ENCODE data around the gene SLC37A2. TPM values are rescaled to one million over a fixed set of nuclear protein-coding genes. Genes with fewer than 3 reads are reported as not detected.

Gene SLC37A2
- total RNA-seq, 1 experiment from 2014 or later, result 5.1 TPM

DNA sequence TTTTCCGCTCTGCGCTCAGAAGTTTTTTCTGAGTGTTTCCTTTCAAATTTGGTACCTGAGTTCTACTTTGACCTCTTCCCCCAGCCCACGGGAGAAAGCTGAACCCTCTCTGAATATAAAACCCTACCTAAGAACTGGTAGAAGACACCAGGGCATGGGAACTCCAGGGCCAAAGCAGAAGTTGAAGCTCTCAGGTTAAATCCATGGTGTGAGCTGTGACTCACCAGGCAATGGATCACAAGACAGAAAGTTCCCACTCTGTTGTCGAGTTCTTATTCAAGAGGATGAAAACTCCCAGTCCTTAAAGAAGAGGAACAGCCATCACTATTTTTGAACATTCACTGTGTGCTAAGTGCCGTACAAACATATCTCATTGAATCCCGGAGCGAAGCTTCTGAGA is 39.4 kb downstream of the SLC37A2 start:
- DNase-seq (ENCODE audit: low read depth, low spot score) (no peak), ATAC-seq (no peak)
- BruUV-seq (replicated peaks), result no TSS peak
- ChIA-PET POLR2A (no interaction called here), CTCF (no interaction called here), RAD21 (ENCODE audit: low non-redundant PET in 1 of 2, low total read pairs in 2 of 2, uncharacterized antibody in 2 of 2, unreplicated experiment in 2 of 2) (no interaction called here)
- Histone ChIP-seq H3K4me2 (ENCODE audit: low read length) (no peak overlapping the region), H2AFZ (ENCODE audit: low read depth, low read length, poor library complexity, severe bottlenecking) (no peak overlapping the region), H3K79me2 (ENCODE audit: insufficient read depth, low read length) (peaks cover 15% of the 10 kb centered on the region; the same call in 1 of the 2 replicates), H3K4me3 (replicated peaks in 1 of 2; ENCODE audit: low read depth in 1 of 2, low read length in 2 of 2) (no peak overlapping the region), H3K9ac (ENCODE audit: low read length) (no peak overlapping the region), H3K27me3 (ENCODE audit: insufficient read depth, low read length) (no peaks in the 10 kb centered on the region), H3K4me1 (ENCODE audit: control insufficient read depth in 1 of 2, insufficient read depth in 2 of 2, low read length in 2 of 2) (no peaks in the 10 kb centered on the region), H3K36me3 (ENCODE audit: control insufficient read depth in 1 of 2, insufficient read depth in 2 of 2, low read length in 2 of 2) (peaks cover 0 to 8% of the 10 kb centered on the region in 2 experiments; a peak in 1 of 4 replicates), H3K9me3 (ENCODE audit: control insufficient read depth in 1 of 2, insufficient read depth in 1 of 2, low read depth in 1 of 2, low read length in 2 of 2) (no peaks in the 10 kb centered on the region), H3K9me2 (ENCODE audit: insufficient read depth) (no peaks in the 10 kb centered on the region), H4K20me1 (ENCODE audit: insufficient read depth) (no peaks in the 10 kb centered on the region), H3K27ac (ENCODE audit: low read depth, low read length) (no peak overlapping the region)
- intact Hi-C loops (cut with micrococcal nuclease), result no loop called here
- no peak for TF ChIP-seq EGR1 (IDR thresholded peaks at IDR 0.05; ENCODE audit: low read depth)
- TF ChIP-seq POLR2A (IDR thresholded peaks at IDR 0.05; ENCODE audit: borderline replicate concordance, extremely low read depth, insufficient read depth, insufficient read length), result no peak
- no peak for TF ChIP-seq ZNF274 (IDR thresholded peaks at IDR 0.05; ENCODE audit: low read depth, low read length)

DNA sequence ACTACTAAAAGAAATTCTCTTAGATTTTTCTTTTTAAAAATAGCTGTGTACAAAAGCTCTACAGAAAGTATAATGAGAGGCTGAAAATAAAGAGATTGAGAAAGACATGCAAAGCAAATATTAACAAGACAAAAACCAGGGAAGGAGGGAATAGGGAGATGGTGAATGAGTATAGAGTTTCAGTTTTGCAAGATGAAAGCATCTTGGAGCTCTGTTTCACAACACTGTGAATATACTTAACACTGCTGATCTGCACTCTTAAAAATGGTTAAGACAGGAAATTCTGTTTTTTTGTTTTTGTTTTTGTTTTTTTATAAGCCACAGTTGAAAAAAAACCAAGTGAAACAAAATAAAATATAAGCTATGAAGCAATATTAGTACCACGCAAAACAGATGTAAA is 42.8 kb downstream of the SLC37A2 start:
- Histone ChIP-seq H3K4me3 (replicated peaks in 1 of 2; ENCODE audit: low read depth in 1 of 2, low read length in 2 of 2) (no peak overlapping the region), H4K20me1 (ENCODE audit: insufficient read depth) (no peaks in the 10 kb centered on the region), H3K4me2 (ENCODE audit: low read length) (no peak overlapping the region), H3K27me3 (ENCODE audit: insufficient read depth, low read length) (no peaks in the 10 kb centered on the region), H3K9me2 (ENCODE audit: insufficient read depth) (no peaks in the 10 kb centered on the region), H3K9ac (ENCODE audit: low read length) (no peak overlapping the region), H3K79me2 (ENCODE audit: insufficient read depth, low read length) (peaks cover 29% of the 10 kb centered on the region; the same call in 1 of the 2 replicates), H3K9me3 (ENCODE audit: control insufficient read depth in 1 of 2, insufficient read depth in 1 of 2, low read depth in 1 of 2, low read length in 2 of 2) (no peaks in the 10 kb centered on the region), H3K36me3 (ENCODE audit: control insufficient read depth in 1 of 2, insufficient read depth in 2 of 2, low read length in 2 of 2) (no peaks in the 10 kb centered on the region), H2AFZ (ENCODE audit: low read depth, low read length, poor library complexity, severe bottlenecking) (no peak overlapping the region), H3K27ac (ENCODE audit: low read depth, low read length) (no peak overlapping the region), H3K4me1 (ENCODE audit: control insufficient read depth in 1 of 2, insufficient read depth in 2 of 2, low read length in 2 of 2) (peaks cover 0 to 6% of the 10 kb centered on the region in 2 experiments; a peak in 1 of 4 replicates)
- POLR2A ChIA-PET, result interaction anchor here (2.4 kb wide), 1 partner anchor 18 kb away, joined by 9 read pairs; no protein-coding TSS in a partner anchor
- TF ChIP-seq TCF7L2 (IDR thresholded peaks at IDR 0.05; ENCODE audit: borderline replicate concordance, extremely low read depth, insufficient read depth, insufficient read length) (no peak), CEBPB (IDR thresholded peaks at IDR 0.05; ENCODE audit: low read depth) (no peak), SRF (IDR thresholded peaks at IDR 0.05; ENCODE audit: low read depth) (no peak), ZFX (IDR thresholded peaks at IDR 0.05) (no peak), JUND (IDR thresholded peaks at IDR 0.05) (no peak), FOSL1 (IDR thresholded peaks at IDR 0.05; ENCODE audit: low read depth) (no peak), EZH2phosphoT487 (IDR thresholded peaks at IDR 0.05; ENCODE audit: borderline replicate concordance) (no peak)
- TF ChIP-seq, protein P1, sequence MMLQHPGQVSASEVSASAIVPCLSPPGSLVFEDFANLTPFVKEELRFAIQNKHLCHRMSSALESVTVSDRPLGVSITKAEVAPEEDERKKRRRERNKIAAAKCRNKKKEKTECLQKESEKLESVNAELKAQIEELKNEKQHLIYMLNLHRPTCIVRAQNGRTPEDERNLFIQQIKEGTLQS (IDR thresholded peaks at IDR 0.05), result no peak
- TF ChIP-seq, protein P2, sequence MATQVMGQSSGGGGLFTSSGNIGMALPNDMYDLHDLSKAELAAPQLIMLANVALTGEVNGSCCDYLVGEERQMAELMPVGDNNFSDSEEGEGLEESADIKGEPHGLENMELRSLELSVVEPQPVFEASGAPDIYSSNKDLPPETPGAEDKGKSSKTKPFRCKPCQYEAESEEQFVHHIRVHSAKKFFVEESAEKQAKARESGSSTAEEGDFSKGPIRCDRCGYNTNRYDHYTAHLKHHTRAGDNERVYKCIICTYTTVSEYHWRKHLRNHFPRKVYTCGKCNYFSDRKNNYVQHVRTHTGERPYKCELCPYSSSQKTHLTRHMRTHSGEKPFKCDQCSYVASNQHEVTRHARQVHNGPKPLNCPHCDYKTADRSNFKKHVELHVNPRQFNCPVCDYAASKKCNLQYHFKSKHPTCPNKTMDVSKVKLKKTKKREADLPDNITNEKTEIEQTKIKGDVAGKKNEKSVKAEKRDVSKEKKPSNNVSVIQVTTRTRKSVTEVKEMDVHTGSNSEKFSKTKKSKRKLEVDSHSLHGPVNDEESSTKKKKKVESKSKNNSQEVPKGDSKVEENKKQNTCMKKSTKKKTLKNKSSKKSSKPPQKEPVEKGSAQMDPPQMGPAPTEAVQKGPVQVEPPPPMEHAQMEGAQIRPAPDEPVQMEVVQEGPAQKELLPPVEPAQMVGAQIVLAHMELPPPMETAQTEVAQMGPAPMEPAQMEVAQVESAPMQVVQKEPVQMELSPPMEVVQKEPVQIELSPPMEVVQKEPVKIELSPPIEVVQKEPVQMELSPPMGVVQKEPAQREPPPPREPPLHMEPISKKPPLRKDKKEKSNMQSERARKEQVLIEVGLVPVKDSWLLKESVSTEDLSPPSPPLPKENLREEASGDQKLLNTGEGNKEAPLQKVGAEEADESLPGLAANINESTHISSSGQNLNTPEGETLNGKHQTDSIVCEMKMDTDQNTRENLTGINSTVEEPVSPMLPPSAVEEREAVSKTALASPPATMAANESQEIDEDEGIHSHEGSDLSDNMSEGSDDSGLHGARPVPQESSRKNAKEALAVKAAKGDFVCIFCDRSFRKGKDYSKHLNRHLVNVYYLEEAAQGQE (IDR thresholded peaks at IDR 0.05; ENCODE audit: low read depth), result no peak
- no TSS peak for BruUV-seq (replicated peaks)
- ATAC-seq, result no peak
- RAD21 ChIA-PET (ENCODE audit: low non-redundant PET in 1 of 2, low total read pairs in 2 of 2, uncharacterized antibody in 2 of 2, unreplicated experiment in 2 of 2), result interaction anchor here in 1 of 2 experiments (1.0 kb wide), 1 partner anchor 15 kb away, joined by 3 read pairs; no protein-coding TSS in a partner anchor
- intact Hi-C loops (cut with micrococcal nuclease), result no loop called here
- CTCF ChIA-PET, result interaction anchor here (1.1 to 1.4 kb wide), 2 partner anchors 8 to 240 kb away, joined by 4 to 5 read pairs; no protein-coding TSS in a partner anchor
- DNase-seq (ENCODE audit: low read depth, low spot score), result no peak

Data from HCT116 (cell line).